WTC11 (cell line): ENCODE results near the gene KRT12.

Experiments
- HMGXB4 ChIP-seq: sonication (generic); formaldehyde crosslinking; IDR thresholded peaks from 2 replicates; pipeline ENCODE4 v1.8.1; 2023; ENCODE audit warnings: mild to moderate bottlenecking, moderate library complexity, missing genetic modification reagents
- IRF2 ChIP-seq: sonication (generic); formaldehyde crosslinking; IDR thresholded peaks from 2 replicates; pipeline ENCODE4 v1.8.0; 2022; ENCODE audit warnings: low read depth, missing genetic modification reagents, borderline replicate concordance
- SMAD4 ChIP-seq: sonication (generic); formaldehyde crosslinking; IDR thresholded peaks from 2 replicates; pipeline ENCODE4 v1.8.0; 2022; ENCODE audit warnings: mild to moderate bottlenecking, missing genetic modification reagents
- SP1 ChIP-seq: sonication (generic); formaldehyde crosslinking; conservative IDR thresholded peaks from 2 replicates; pipeline ENCODE4 v1.8.1; 2022; ENCODE audit warnings: missing genetic modification reagents
- ZNF121 ChIP-seq: sonication (generic); formaldehyde crosslinking; IDR thresholded peaks from 2 replicates; pipeline ENCODE4 v1.8.0; 2023; ENCODE audit warnings: missing genetic modification reagents
- ZNF263 ChIP-seq: sonication (generic); formaldehyde crosslinking; IDR thresholded peaks from 2 replicates; pipeline ENCODE4 v1.8.1; 2022; ENCODE audit warnings: low read depth, mild to moderate bottlenecking, moderate library complexity, missing genetic modification reagents
- TF ChIP-seq, protein P1 (sequence below): sonication (generic); formaldehyde crosslinking; IDR thresholded peaks from 2 replicates; pipeline ENCODE4 v1.8.0; 2022; ENCODE audit warnings: missing genetic modification reagents
- TF ChIP-seq, protein P2 (sequence below): fragments of 200-600 bp; IDR thresholded peaks from 2 replicates; pipeline ENCODE4 v1.8.0; 2022; ENCODE audit warnings: antibody characterized with exemption
- TF ChIP-seq, protein P3 (sequence below): sonication (generic); formaldehyde crosslinking; conservative IDR thresholded peaks from 2 replicates; pipeline ENCODE4 v1.8.1; 2022; ENCODE audit warnings: mild to moderate bottlenecking, missing genetic modification reagents

- TF ChIP-seq HMGXB4 = no peak
- no peak for TF ChIP-seq ZNF263 (CRISPR knock-in tag)
- TF ChIP-seq, protein P1, sequence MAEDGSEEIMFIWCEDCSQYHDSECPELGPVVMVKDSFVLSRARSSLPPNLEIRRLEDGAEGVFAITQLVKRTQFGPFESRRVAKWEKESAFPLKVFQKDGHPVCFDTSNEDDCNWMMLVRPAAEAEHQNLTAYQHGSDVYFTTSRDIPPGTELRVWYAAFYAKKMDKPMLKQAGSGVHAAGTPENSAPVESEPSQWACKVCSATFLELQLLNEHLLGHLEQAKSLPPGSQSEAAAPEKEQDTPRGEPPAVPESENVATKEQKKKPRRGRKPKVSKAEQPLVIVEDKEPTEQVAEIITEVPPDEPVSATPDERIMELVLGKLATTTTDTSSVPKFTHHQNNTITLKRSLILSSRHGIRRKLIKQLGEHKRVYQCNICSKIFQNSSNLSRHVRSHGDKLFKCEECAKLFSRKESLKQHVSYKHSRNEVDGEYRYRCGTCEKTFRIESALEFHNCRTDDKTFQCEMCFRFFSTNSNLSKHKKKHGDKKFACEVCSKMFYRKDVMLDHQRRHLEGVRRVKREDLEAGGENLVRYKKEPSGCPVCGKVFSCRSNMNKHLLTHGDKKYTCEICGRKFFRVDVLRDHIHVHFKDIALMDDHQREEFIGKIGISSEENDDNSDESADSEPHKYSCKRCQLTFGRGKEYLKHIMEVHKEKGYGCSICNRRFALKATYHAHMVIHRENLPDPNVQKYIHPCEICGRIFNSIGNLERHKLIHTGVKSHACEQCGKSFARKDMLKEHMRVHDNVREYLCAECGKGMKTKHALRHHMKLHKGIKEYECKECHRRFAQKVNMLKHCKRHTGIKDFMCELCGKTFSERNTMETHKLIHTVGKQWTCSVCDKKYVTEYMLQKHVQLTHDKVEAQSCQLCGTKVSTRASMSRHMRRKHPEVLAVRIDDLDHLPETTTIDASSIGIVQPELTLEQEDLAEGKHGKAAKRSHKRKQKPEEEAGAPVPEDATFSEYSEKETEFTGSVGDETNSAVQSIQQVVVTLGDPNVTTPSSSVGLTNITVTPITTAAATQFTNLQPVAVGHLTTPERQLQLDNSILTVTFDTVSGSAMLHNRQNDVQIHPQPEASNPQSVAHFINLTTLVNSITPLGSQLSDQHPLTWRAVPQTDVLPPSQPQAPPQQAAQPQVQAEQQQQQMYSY = no peak
- TF ChIP-seq ZNF121 (CRISPR knock-in tag) = no peak
- no peak for TF ChIP-seq SP1
- TF ChIP-seq, protein P2, sequence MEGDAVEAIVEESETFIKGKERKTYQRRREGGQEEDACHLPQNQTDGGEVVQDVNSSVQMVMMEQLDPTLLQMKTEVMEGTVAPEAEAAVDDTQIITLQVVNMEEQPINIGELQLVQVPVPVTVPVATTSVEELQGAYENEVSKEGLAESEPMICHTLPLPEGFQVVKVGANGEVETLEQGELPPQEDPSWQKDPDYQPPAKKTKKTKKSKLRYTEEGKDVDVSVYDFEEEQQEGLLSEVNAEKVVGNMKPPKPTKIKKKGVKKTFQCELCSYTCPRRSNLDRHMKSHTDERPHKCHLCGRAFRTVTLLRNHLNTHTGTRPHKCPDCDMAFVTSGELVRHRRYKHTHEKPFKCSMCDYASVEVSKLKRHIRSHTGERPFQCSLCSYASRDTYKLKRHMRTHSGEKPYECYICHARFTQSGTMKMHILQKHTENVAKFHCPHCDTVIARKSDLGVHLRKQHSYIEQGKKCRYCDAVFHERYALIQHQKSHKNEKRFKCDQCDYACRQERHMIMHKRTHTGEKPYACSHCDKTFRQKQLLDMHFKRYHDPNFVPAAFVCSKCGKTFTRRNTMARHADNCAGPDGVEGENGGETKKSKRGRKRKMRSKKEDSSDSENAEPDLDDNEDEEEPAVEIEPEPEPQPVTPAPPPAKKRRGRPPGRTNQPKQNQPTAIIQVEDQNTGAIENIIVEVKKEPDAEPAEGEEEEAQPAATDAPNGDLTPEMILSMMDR = no peak
- no peak for TF ChIP-seq IRF2 (CRISPR knock-in tag)
- no peak for TF ChIP-seq SMAD4
- TF ChIP-seq, protein P3, sequence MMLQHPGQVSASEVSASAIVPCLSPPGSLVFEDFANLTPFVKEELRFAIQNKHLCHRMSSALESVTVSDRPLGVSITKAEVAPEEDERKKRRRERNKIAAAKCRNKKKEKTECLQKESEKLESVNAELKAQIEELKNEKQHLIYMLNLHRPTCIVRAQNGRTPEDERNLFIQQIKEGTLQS (CRISPR knock-in tag) = no peak
These were observed 39.6 kb upstream of the KRT12 start for GRCh38 chr17:40906613-40907012.
